ENCODE results near the gene PAX5.

The PAX5 gene

DNA sequence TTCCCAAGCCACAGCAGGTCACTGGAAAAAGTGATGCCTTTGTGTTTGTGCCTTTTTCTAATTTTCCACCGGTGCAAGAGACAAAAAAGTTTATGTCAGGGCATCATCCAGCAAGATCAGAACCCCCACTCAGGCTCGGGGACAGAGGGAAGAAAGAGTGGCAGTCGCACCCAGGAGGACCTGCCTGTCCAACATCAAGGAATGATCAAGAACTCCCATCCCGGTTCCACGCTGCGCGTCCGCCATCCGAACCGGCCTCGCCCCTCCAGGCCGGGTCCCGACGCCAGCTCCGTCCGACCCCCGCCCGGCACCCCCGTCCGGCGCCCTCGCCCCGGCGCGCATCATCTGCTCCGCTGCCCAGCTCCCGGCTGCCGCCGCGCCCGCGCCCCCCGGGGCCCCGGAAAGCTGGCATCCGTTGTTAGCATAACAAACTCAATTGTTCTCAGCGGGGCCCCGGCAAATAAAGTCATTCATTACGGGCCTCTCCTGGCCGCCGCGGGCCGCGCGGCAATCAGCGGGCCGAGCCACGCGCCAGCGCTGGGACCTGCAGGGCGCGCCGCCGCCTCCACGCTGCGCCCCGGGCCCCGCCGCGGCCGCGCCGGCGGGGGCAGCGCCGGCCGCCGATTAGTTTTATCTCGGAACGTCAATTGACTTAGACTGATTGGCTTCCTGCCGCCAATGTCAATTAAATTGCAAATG is 48.1 kb downstream of the PAX5 start:
- DNase-seq, result no peak

DNA sequence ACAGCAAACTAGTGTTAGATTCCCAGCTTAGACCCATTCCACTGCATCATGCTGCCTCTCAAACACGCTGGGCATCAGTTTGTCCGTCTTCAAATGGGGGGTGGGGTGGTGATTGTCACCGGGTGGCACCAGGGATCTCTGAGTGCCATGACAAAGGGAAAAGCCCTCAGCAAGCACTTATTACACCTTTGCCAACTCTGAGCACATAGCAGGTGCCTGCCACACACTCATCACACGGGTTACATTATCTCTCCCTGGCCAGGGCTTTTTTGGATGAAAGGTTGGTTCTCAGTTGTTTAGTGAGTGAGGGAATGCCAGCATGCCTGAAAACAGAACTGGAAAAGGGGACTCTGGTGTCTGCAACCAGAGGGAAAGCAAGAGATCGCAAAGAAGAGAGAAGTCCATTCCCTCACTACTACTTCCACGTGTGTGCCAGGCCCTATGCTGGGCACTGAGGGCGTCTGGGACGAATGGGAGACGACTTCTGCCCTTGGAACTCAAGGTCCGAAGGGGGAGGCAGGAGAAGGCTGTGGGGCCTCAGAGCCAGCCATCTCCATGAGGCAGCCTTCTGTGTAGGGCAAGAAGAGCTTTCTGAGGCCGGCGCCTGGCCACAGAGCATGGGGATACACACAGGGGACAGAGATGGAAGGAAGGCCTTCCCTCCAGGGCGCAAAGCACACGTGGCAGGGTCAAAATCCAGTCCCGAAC is 48.9 kb downstream of the PAX5 start:
- DNase-seq, result no peak

DNA sequence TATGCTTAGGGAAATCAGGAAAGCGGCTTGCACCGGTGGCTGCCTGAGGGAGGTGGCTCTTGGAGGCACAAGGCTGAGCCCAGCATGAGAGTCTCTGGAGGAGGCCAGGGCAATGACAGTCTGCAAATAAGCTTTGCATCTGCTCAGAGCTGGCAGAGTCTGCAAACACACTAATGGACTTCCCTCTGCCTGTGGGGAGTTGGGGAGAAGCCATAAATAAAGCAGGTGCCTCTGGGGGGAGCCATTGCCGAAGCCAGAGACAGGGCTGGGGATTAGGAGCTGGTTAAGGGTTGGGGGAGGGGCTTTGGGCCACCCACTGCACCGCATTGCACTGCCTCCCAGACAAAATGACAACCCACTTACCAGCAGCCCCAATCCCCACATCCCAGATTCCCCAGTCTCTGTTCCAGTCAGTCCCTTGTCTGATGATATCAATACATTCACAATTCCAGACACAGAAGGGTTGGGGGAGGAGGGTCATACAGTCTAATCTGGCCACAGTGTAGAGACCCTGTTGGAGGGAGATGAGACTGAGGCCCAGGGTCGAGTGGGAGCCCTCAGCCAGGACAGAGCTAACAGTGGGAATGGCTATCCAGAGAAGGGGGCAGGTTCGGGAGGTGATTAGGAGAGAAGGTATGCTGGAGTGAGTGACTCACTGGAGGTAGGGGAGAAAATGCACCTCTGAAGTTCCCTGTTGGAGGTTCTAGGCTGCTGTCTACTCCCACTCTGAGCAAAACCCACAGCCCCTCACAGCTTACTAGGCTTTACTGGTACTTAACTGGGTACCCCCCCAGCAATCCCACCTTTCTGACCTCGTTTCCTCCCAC is 53.7 kb downstream of the PAX5 start:
- DNase-seq, result peak; percentile 91

GRCh38 chr9:36976371-36977030 is 57.6 kb downstream of the PAX5 start:
- no peak for DNase-seq

GRCh38 chr9:36974731-36975130 is 59.3 kb downstream of the PAX5 start:
- no peak for DNase-seq

- no peak for DNase-seq
These were observed 62.1 kb downstream of the PAX5 start for GRCh38 chr9:36971935-36972488.

DNA sequence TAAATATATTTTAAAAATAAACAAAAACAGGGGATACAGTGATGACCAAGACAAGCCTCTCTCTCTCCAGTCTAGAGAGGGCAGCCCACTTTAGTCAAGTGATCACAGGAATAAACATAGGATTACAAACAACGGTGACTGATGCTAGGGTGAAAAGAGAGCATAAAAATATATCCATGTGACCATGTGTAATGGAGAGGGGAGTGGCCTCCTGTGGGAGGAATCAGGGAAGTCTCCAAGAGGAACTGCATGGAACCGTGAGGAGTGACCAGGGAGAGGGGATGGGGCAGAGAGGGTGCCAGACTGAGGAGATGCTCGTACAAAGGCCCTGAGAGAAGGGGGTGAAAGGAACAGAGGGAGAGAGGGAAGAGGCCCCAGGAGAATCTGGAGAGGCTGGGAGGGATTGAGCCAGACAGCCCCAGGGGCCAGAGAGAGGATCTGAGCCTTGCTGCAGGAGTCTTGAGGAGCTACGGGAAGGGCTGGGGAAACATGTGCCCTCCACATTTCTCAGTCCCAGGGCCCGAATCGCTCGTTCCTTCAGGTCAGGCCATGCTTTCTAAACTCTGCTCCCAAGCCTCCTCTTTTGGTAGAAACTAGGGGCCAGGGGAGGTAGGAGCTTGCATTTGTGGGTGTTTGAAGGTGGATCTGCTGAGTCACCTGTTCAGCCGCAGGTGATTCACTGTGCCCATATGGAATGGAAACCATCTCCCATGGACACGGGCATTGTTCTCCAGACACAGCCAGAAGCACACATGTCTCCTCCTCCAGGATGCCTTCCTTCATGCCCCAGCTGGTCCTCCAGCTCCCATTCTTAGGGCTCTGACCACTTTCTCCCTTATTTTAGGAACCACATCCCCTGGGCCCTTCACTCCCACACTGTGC is 63.8 kb downstream of the PAX5 start:
- DNase-seq, result no peak

DNA sequence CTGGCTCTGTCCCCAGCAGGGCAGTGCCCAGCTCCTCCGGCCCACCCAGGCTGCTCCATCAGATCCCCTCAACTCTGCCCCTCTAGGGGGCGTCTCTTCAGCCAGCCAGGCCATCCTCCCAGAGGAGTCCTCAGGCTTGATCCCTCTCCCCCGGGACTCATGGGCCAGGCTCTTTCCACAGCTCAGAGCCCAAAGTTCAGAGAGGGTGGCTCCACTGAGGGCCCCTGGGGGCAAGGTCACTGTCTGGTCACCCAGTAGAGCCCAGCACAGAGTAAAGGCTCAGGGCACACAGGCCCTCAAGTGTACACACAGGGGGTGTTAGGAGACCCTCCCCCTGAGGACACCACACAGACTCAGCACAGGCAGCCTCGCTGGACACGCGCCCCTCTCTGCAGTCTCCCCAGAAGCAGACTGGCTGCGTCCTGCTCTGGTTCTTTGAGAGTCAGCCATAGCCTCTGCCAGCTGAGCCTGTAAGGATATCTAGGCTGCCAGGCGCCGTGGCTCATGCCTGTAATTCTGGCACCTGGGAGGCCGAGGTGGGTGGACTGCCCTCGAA is 64.8 kb downstream of the PAX5 start:
- DNase-seq, result no peak

- DNase-seq, result no peak
These were observed 65.4 kb downstream of the PAX5 start for GRCh38 chr9:36968574-36969215.

GRCh38 chr9:36967997-36968396 is 66.1 kb downstream of the PAX5 start:
- no peak for DNase-seq

DNA sequence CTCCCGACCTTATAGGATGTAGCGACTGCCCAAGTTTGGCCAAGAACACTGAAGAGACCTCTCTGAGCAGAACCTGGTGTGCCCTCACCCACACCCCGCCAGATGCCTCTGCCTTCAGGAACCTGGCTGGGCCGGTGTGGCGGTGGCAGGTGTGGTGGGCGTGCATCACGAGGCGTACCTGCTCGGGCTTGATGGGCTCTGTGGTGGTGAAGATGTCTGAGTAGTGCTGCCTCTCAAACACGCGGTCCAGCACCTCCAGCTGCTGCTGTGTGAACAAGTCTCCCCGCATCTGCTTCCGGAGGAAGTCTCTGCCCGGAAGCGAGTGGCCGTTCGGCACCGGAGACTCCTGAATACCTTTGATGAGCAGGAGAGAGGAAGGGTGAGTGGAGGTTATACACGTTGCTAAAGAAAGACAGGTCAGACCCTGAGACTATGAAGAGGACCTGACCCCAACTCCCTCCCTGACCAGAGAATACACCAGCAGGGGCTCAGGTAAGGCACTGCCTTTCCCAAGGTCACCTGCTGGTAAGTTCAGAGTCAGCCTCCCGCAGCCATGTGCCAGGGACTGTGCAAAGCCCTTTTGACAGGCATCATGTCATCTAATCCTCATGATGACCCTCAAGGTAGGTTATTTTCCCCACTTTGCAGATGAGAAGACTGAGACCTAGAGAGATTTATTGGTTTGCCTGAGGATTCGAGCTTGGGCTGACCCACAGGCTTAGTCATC is 67.5 kb downstream of the PAX5 start:
- DNase-seq, result no peak

DNA sequence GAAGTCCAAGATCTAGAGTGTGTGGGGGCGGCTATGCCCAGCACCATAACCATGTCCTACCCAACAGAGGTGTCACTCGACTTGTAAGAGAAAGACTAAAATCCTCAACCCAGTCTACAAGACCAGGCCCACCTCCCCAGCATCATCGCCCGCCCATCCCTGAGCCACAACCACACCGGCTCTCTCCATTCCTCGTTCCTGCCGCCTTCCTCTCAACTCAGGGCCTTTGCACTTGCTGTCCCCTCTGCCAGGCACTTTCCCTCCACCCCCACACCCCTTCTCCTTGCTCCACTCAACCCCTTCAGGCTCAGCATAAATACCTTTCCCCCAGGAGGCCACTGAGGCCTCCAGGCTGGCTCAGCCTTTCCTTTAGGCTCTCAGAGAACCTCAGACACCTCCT is 69.3 kb downstream of the PAX5 start:
- no peak for DNase-seq

- no peak for DNase-seq
These were observed 70.7 kb downstream of the PAX5 start for GRCh38 chr9:36963346-36963745.

GRCh38 chr9:36962691-36963090 is 71.4 kb downstream of the PAX5 start:
- no peak for DNase-seq

DNA sequence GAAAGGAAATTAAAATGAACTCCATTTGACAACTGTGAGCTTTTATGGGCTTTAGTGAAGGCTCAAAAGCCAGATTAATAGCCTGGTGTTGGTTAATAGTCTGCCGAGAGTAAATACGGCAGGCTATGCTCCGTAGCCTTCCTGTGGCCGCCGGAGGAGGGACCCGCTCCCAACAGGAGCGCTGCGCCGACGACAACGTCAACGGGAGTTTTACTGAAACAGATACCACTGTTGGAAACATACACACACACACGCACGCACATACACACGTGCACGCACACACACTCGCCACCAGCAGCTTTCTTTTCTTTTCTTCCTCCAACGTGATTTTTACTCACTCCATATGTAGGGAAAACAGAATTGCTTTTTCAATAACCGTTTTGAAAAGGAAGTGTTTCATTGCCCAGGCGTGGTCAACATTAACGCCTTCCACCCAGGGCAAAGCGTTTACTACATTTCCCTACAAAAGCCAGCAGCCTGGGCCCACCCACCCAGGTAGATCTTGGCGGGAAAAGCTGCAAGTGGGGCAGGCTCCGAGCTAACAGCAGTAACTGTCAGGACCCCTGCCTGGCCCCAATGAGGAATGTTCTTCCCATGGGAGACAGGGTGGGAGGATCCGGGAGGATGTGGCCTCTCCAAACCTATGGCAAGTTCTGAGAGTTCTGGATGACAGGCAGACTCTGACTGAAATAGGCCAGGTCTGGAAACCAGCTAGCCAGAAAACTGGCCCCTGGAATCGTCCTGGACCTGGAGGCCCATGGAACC is 72.3 kb downstream of the PAX5 start:
- no peak for DNase-seq

DNA sequence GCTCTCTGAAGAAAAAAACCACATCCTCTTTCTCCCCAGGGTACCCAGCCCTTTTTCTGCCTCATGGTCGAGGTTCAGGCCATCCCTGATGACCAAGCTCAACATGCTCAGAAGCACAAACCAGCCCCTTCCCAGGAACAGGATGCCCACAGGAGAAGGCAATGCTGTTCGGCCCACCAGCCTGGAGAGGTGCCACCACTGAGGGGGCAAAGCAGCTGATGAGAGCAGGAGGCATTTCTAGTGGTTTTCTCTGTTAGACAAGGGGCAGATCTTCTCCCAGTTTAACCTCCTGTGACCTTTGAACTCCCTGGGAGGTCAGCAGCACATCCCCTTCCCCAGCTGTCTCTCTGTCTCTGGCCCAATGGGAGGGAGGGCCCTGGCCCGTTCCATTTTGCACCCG is 73.0 kb downstream of the PAX5 start:
- DNase-seq, result no peak

- DNase-seq, result no peak
These were observed 73.5 kb downstream of the PAX5 start for GRCh38 chr9:36960575-36960955.

DNA sequence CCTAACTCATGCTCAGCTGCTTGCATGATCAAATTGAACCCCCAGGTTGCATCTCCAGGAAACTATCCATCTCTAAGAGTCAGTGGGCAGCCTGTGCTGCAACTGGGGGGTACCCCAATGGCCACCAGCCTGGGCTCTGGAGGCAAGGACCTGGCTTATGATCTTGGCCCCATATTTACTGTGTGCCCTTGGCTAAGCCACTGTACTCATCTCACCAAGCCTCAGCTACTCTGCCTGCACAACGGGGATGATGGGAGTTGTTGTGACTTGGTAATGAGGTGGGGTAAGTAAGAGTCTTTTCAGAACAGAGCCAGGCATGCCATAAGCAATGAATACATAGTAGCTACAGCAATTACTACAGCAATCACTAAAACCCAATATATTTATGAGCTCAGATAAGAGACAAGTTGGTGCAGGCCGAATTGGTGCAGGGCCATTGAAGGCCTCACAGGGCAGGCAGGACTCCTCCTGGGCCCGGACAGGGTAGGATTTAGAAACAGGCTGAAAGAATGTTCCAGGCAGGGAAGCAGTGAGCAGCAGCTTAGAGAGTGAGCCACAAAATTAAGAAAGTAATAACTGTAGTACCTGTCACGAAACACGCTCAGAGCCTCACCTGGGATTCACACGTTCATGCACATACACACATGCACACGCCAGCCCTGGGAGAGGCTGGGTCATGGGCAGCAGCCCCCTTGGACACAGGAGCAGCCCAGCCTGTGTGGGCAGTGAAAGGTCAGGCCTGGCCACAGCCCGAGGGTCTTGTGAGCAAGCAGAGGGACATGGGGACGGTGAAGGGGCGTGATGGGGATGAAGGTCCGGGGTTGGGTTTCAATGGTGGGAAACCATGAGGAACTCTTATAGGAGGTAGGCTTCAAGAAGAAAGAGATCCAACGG is 74.1 kb downstream of the PAX5 start:
- no peak for DNase-seq

GRCh38 chr9:36956908-36957307 is 77.2 kb downstream of the PAX5 start:
- DNase-seq, result no peak

All from NCI-H1092 (cell line).